ENCODE results near the gene SLC30A7. TPM values are rescaled to one million over a fixed set of nuclear protein-coding genes. Genes with fewer than 3 reads are reported as not detected.

SLC30A7 gene
- total and polyA plus RNA-seq, 2 of the 13 experiments (the other 11 are each of a cell fraction or from before 2014, with no cell fraction given), result 8.3 to 40.8 TPM

- TF ChIP-seq ZNF296 (CRISPR knock-in tag; conservative IDR thresholded peaks at IDR 0.05), result no peak
- peak; percentile 69; the same call in 1 of the 2 replicates for TF ChIP-seq SNAI1 (CRISPR knock-in tag; IDR thresholded peaks at IDR 0.05; ENCODE audit: borderline replicate concordance)
- TF ChIP-seq ZNF362 (CRISPR knock-in tag; IDR thresholded peaks at IDR 0.05; ENCODE audit: borderline replicate concordance), result no peak
- no peak for TF ChIP-seq AGO1 (IDR thresholded peaks at IDR 0.05; ENCODE audit: low read depth, low read length, poor library complexity, severe bottlenecking)
- TF ChIP-seq FLYWCH1 (CRISPR knock-in tag; IDR thresholded peaks at IDR 0.05), result no peak
- no peak for TF ChIP-seq ZNF782 (CRISPR knock-in tag; IDR thresholded peaks at IDR 0.05; ENCODE audit: borderline replicate concordance)
- no peak; the same call in 1 of the 2 replicates for TF ChIP-seq RXRB (CRISPR knock-in tag; IDR thresholded peaks at IDR 0.05; ENCODE audit: borderline replicate concordance)
- no peak for TF ChIP-seq NFIB (CRISPR knock-in tag; IDR thresholded peaks at IDR 0.05; ENCODE audit: borderline replicate concordance)
- TF ChIP-seq ETV6 (CRISPR knock-in tag; conservative IDR thresholded peaks at IDR 0.05), result no peak
- TF ChIP-seq PLRG1 (conservative IDR thresholded peaks at IDR 0.05), result no peak
- TF ChIP-seq ZBTB7A (CRISPR knock-in tag; IDR thresholded peaks at IDR 0.05), result no peak
- TF ChIP-seq CEBPG (CRISPR knock-in tag; IDR thresholded peaks at IDR 0.05), result no peak
- peak; percentile 79 for TF ChIP-seq PHF20 (CRISPR knock-in tag; IDR thresholded peaks at IDR 0.05)
- TF ChIP-seq MAFF (IDR thresholded peaks at IDR 0.05; ENCODE audit: low read depth, low read length), result no peak
- TF ChIP-seq YY1 (IDR thresholded peaks at IDR 0.05; ENCODE audit: insufficient read depth, insufficient replicate concordance, low read depth, low read length), result peak; percentile 46
- TF ChIP-seq ZNF33B (CRISPR knock-in tag; IDR thresholded peaks at IDR 0.05), result no peak
- no peak for TF ChIP-seq CBX5 (CRISPR knock-in tag; IDR thresholded peaks at IDR 0.05; ENCODE audit: borderline replicate concordance)
- no peak for TF ChIP-seq REL (CRISPR knock-in tag; conservative IDR thresholded peaks at IDR 0.05)
- TF ChIP-seq ZFP90 (CRISPR knock-in tag; IDR thresholded peaks at IDR 0.05; ENCODE audit: borderline replicate concordance), result peak; percentile 52; the same call in 1 of the 2 replicates
- TF ChIP-seq DNMT3B (CRISPR knock-in tag; conservative IDR thresholded peaks at IDR 0.05), result no peak
- TF ChIP-seq FOXP1 (IDR thresholded peaks at IDR 0.05), result no peak
- no peak for TF ChIP-seq FOXP1 (CRISPR knock-in tag; IDR thresholded peaks at IDR 0.05)
- peak; percentile 35; the same call in 1 of the 2 replicates for TF ChIP-seq SP5 (CRISPR knock-in tag; IDR thresholded peaks at IDR 0.05; ENCODE audit: borderline replicate concordance, low read depth)
- no peak for TF ChIP-seq ZNF569 (CRISPR knock-in tag; IDR thresholded peaks at IDR 0.05; ENCODE audit: borderline replicate concordance)
- TF ChIP-seq NR2F2 (IDR thresholded peaks at IDR 0.05; ENCODE audit: borderline replicate concordance, low read depth), result no peak
- peak; percentile 64; the same call in 1 of the 2 replicates for TF ChIP-seq ZZZ3 (CRISPR knock-in tag; IDR thresholded peaks at IDR 0.05; ENCODE audit: borderline replicate concordance)
- TF ChIP-seq ZNF180 (CRISPR knock-in tag; IDR thresholded peaks at IDR 0.05; ENCODE audit: borderline replicate concordance, low read depth), result no peak
- TF ChIP-seq ZMAT5 (CRISPR knock-in tag; IDR thresholded peaks at IDR 0.05; ENCODE audit: borderline replicate concordance, low read depth), result no peak
- TF ChIP-seq ZUFSP (CRISPR knock-in tag; IDR thresholded peaks at IDR 0.05; ENCODE audit: borderline replicate concordance), result no peak
These were observed at the start of gene SLC30A7 (continued) for GRCh38 chr1:100895540-100896480.
